Calu3 (cell line): ENCODE measurements around the gene SRP68. TPM values are rescaled to one million over a fixed set of nuclear protein-coding genes. Genes with fewer than 3 reads are reported as not detected.
"Not testable (repeated sequence)": the region's sequence is repeated elsewhere in the genome, so short reads cannot be mapped to it uniquely, and the experiment has no call there.

Experiments used
- BruUV-seq: library from RNA; stranded (reverse); fragments of 400-500 nt; replicated peaks from 2 replicates; lab custom pipeline; 2021; lab: Mats Ljungman, UMichigan
- CTCF ChIA-PET: fragments of 300-600 bp; sonication (Branson Sonifier 250); formaldehyde crosslinking; loops from one replicate; lab custom pipeline; 2022; ENCODE audit warnings: antibody characterized with exemption; lab: Charles Lee
- DNase-seq: peaks from one replicate; pipeline ENCODE4 v3.0.0; 2022
- H3K27ac Mint-ChIP-seq: one replicate; pipeline ENCODE4 v1.8.0; 2022; ENCODE audit warnings: mixed read lengths; ENCODE audit not compliant: unreplicated experiment
- H3K27me3 Mint-ChIP-seq: one replicate; pipeline ENCODE4 v1.8.0; 2022; ENCODE audit warnings: mixed read lengths; ENCODE audit not compliant: unreplicated experiment
- H3K36me3 Mint-ChIP-seq: one replicate; pipeline ENCODE4 v1.8.0; 2022; ENCODE audit warnings: mild to moderate bottlenecking, moderate library complexity, mixed read lengths; ENCODE audit not compliant: insufficient read depth, unreplicated experiment
- H3K4me1 Mint-ChIP-seq: one replicate; pipeline ENCODE4 v1.8.0; 2022; ENCODE audit warnings: mild to moderate bottlenecking, low read depth, mixed read lengths; ENCODE audit not compliant: unreplicated experiment
- H3K4me3 Mint-ChIP-seq: one replicate; pipeline ENCODE4 v1.8.0; 2022; ENCODE audit warnings: mild to moderate bottlenecking, low read depth, moderate library complexity, mixed read lengths; ENCODE audit not compliant: unreplicated experiment
- H3K9me3 Mint-ChIP-seq: one replicate; pipeline ENCODE4 v1.8.0; 2022; ENCODE audit warnings: low read depth, mixed read lengths; ENCODE audit not compliant: unreplicated experiment
- intact Hi-C: fragments of 100-400 bp; cut with micrococcal nuclease; formaldehyde crosslinking; loops from one replicate; pipeline ENCODE4 v1.10.0; 2022; ENCODE audit not compliant: unreplicated experiment
- total RNA-seq: library from RNA; stranded (reverse); gene quantifications from 2 replicates; pipeline ENCODE4 v1.2.3, GENCODE V29; 2022
- TF ChIP-seq, protein P1 (sequence below): fragments of 200-600 bp; IDR thresholded peaks from one replicate; pipeline ENCODE4 v1.8.0; 2022; ENCODE audit warnings: antibody characterized with exemption; ENCODE audit not compliant: unreplicated experiment

The SRP68 gene
- total RNA-seq, 1 experiment from 2014 or later = 80.7 TPM

DNA sequence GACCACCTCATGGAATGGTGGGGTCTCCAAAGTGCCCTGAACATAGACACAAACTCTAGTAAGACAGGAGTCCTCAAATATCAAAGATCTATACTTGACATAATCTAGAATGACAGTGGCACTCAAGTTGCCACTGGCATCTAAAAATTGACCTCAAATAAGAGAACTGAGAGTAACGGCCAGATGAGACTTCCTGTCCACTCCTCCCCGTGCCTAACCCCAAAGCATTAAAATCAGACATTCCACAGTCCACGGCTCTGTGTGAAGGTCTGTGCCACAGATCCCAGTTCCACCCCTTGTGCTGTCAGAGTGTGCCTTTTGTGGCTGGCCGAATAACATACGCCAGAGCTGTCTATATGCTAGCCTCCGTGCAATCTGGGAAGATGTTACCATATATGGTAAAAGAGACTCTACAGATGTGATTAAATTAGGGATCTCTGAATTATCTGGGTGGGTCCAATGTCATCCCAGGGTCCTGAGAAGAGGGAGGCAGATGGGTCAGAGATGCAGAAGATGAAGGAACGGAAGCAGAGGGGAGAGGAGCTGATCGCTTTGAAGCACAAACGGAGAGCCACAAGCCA lies 24.2 kb downstream of the SRP68 start:
- H3K27ac Mint-ChIP-seq = no peak overlapping the region
- no peaks in the 10 kb centered on the region for H3K9me3 Mint-ChIP-seq
- H3K36me3 Mint-ChIP-seq = peaks cover 86% of the 10 kb centered on the region
- BruUV-seq = no TSS peak
- no peak overlapping the region for H3K4me3 Mint-ChIP-seq
- intact Hi-C loops = no loop called here
- peaks cover 44% of the 10 kb centered on the region for H3K4me1 Mint-ChIP-seq
- DNase-seq = no peak
- CTCF ChIA-PET = no interaction called here
- H3K27me3 Mint-ChIP-seq = no peaks in the 10 kb centered on the region
- TF ChIP-seq, protein P1, sequence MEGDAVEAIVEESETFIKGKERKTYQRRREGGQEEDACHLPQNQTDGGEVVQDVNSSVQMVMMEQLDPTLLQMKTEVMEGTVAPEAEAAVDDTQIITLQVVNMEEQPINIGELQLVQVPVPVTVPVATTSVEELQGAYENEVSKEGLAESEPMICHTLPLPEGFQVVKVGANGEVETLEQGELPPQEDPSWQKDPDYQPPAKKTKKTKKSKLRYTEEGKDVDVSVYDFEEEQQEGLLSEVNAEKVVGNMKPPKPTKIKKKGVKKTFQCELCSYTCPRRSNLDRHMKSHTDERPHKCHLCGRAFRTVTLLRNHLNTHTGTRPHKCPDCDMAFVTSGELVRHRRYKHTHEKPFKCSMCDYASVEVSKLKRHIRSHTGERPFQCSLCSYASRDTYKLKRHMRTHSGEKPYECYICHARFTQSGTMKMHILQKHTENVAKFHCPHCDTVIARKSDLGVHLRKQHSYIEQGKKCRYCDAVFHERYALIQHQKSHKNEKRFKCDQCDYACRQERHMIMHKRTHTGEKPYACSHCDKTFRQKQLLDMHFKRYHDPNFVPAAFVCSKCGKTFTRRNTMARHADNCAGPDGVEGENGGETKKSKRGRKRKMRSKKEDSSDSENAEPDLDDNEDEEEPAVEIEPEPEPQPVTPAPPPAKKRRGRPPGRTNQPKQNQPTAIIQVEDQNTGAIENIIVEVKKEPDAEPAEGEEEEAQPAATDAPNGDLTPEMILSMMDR = no peak

- CTCF ChIA-PET = no interaction called here
- peaks cover 30% of the 10 kb centered on the region for H3K4me1 Mint-ChIP-seq
- no peaks in the 10 kb centered on the region for H3K9me3 Mint-ChIP-seq
- intact Hi-C loops = no loop called here
- BruUV-seq = no TSS peak
- H3K27ac Mint-ChIP-seq = no peak overlapping the region
- no peaks in the 10 kb centered on the region for H3K27me3 Mint-ChIP-seq
- TF ChIP-seq, protein P1 = no peak
- no peak for DNase-seq
- peaks cover 83% of the 10 kb centered on the region for H3K36me3 Mint-ChIP-seq
- H3K4me3 Mint-ChIP-seq = no peak overlapping the region
These were observed 26.3 kb downstream of the SRP68 start for GRCh38 chr17:76046064-76046463.

DNA sequence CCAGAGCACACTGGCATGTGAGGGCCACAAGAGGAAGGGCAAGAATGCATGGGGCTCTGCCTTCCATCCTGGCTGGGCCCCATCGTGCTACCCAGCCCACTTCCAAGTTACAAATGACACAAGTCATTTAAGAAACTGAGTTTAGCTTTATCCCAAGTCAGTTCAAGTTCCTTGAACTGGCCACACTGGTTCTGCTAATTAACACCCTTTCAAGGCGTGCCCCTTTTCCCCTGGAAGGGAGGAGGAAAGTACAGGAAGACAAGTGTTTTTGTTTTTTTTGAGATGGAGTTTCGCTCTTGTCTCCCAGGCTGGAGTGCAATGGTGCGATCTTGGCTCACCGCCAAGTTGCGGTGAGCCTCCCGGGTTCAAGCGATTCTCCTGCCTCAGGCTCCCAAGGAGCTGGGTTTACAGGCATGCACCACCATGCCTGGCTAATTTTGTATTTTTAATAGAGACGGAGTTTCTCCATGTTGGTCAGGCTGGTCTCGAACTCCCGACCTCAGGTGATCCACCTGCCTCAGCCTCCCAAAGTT lies 27.8 kb downstream of the SRP68 start:
- CTCF ChIA-PET, H3K4me3 Mint-ChIP-seq, H3K9me3 Mint-ChIP-seq, DNase-seq, BruUV-seq, H3K27ac Mint-ChIP-seq, H3K27me3 Mint-ChIP-seq, intact Hi-C loops: not testable (repeated sequence)
- Mint-ChIP-seq H3K4me1 (peaks cover 15% of the 10 kb centered on the region), H3K36me3 (peaks cover 79% of the 10 kb centered on the region)

DNA sequence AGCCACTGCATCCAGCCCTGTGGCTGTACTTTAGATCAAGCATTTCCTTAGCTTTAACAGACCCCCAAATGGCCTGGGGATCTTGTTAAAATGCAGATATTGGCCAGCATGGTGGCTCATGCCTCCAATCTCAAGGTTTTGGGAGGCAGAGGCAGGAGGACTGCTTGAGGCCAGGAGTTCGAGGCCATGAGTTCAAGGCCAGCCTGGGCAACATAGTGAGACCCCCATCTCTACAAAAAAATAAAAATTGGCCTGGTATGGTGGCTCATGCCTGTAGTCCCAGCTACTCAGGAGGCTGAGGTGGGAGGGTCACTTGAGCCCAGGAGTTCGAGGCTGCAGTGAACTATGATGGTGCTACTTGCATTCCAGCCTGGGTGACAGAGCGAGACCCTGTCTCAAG lies 29.4 kb downstream of the SRP68 start:
- H3K9me3 Mint-ChIP-seq, H3K27me3 Mint-ChIP-seq, CTCF ChIA-PET, DNase-seq, intact Hi-C loops, BruUV-seq, H3K4me3 Mint-ChIP-seq, H3K4me1 Mint-ChIP-seq, H3K27ac Mint-ChIP-seq: not testable (repeated sequence)
- H3K36me3 Mint-ChIP-seq = peaks cover 78% of the 10 kb centered on the region

DNA sequence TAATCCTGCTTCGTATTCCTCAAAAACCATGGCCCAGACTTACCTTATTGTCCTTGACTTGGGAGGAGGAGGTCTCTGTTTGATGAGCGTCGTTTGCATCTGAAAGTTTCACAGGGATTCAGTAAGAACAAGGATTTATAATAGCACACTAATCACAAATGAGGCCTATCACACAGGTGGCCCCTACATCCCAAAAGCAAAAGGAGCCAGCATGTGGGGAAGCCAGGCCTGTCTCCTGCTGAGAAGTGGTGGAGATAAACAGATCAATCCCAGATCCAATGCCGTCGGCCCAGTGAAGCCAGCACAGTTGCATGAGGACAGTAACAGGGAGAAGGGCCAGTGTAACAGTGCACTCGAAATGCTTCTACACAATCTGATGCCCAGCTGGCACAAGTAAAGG lies 31.9 kb downstream of the SRP68 start:
- TF ChIP-seq, protein P1 = no peak
- DNase-seq = no peak
- Mint-ChIP-seq H3K4me1 (no peaks in the 10 kb centered on the region), H3K9me3 (no peaks in the 10 kb centered on the region), H3K27ac (no peak overlapping the region), H3K4me3 (no peak overlapping the region), H3K27me3 (no peaks in the 10 kb centered on the region), H3K36me3 (peaks cover 61% of the 10 kb centered on the region)
- intact Hi-C loops = no loop called here
- BruUV-seq = no TSS peak
- CTCF ChIA-PET = no interaction called here
